ENCODE results near the gene C14orf39. TPM values are rescaled to one million over a fixed set of nuclear protein-coding genes. Genes with fewer than 3 reads are reported as not detected.

Gene C14orf39
- total RNA-seq, result not detected in 2 replicates

GRCh38 chr14:60485598-60486251 is at the start of gene C14orf39:
TSS of gene C14orf39 (minus strand) at chr14:60486063. CDS start at chr14:60485078, 985 bp downstream.

GRCh38 chr14:60508707-60509437 is 23.0 kb upstream of the C14orf39 start, which contains the start of gene SIX6:
TSS of gene SIX6 (plus strand) at chr14:60509146. CDS start at chr14:60509399, 253 bp downstream.

Other genes starting within 250 kb of the C14orf39 start
- 21.1 and 22.3 TPM in 2 replicates for gene PPM1A, start 236.8 kb downstream of the C14orf39 start, total RNA-seq
- not detected in 2 replicates for gene SIX6, start 23.1 kb upstream of the C14orf39 start, total RNA-seq
- 0.12 and 0.20 TPM in 2 replicates for gene SIX1, start 163.4 kb upstream of the C14orf39 start, total RNA-seq
- gene SIX4, start 238.3 kb upstream of the C14orf39 start, total RNA-seq, result 4.0 and 4.4 TPM in 2 replicates
- 12.0 and 15.3 TPM in 2 replicates for gene MNAT1, start 248.7 kb upstream of the C14orf39 start, total RNA-seq

Measured in cardiac ventricle fibroblast (primary cell).